Osteocyte (in vitro differentiated cells): ENCODE data around the gene NOXO1. TPM values are rescaled to one million over a fixed set of nuclear protein-coding genes. Genes with fewer than 3 reads are reported as not detected.
A peak's percentile ranks its signal among the peaks of the same experiment; 100 is the strongest.

Experiments used
- DNase-seq: peaks from one replicate; pipeline ENCODE4 v3.0.0; 2021; ENCODE audit warnings: mixed read lengths; ENCODE audit not compliant: unreplicated experiment; ENCODE audit errors: extremely low spot score
- H3K27ac Mint-ChIP-seq: one replicate; pipeline ENCODE4 v1.8.0; 2021; ENCODE audit warnings: mild to moderate bottlenecking, mixed read lengths; ENCODE audit not compliant: unreplicated experiment
- H3K27me3 Mint-ChIP-seq: one replicate; pipeline ENCODE4 v1.8.0; 2021; ENCODE audit warnings: mixed read lengths; ENCODE audit not compliant: unreplicated experiment
- H3K36me3 Mint-ChIP-seq: one replicate; pipeline ENCODE4 v1.8.0; 2021; ENCODE audit warnings: mixed read lengths; ENCODE audit not compliant: unreplicated experiment
- H3K4me1 Mint-ChIP-seq: one replicate; pipeline ENCODE4 v1.8.0; 2021; ENCODE audit warnings: mixed read lengths; ENCODE audit not compliant: unreplicated experiment
- H3K4me3 Mint-ChIP-seq: one replicate; pipeline ENCODE4 v1.8.0; 2021; ENCODE audit warnings: mild to moderate bottlenecking, moderate library complexity, mixed read lengths; ENCODE audit not compliant: unreplicated experiment
- H3K9me3 Mint-ChIP-seq: one replicate; pipeline ENCODE4 v1.8.0; 2021; ENCODE audit warnings: mixed read lengths; ENCODE audit not compliant: unreplicated experiment
- total RNA-seq: library from RNA; stranded (reverse); gene quantifications from 2 replicates; pipeline ENCODE4 v1.2.1, GENCODE V29; 2021
- TF ChIP-seq, protein P1 (sequence below): fragments of 200-600 bp; sonication (generic); IDR thresholded peaks from 2 replicates; pipeline ENCODE4 v1.5.0; 2021; ENCODE audit warnings: antibody characterized with exemption, mild to moderate bottlenecking, moderate library complexity

Gene NOXO1
- total RNA-seq, 1 donor from 2014 or later: 0.54 TPM

- peaks cover 10% of the 10 kb centered on the region for H3K27me3 Mint-ChIP-seq
Measured at GRCh38 chr16:1991135-1991551, 9.9 kb upstream of the NOXO1 start.

DNA sequence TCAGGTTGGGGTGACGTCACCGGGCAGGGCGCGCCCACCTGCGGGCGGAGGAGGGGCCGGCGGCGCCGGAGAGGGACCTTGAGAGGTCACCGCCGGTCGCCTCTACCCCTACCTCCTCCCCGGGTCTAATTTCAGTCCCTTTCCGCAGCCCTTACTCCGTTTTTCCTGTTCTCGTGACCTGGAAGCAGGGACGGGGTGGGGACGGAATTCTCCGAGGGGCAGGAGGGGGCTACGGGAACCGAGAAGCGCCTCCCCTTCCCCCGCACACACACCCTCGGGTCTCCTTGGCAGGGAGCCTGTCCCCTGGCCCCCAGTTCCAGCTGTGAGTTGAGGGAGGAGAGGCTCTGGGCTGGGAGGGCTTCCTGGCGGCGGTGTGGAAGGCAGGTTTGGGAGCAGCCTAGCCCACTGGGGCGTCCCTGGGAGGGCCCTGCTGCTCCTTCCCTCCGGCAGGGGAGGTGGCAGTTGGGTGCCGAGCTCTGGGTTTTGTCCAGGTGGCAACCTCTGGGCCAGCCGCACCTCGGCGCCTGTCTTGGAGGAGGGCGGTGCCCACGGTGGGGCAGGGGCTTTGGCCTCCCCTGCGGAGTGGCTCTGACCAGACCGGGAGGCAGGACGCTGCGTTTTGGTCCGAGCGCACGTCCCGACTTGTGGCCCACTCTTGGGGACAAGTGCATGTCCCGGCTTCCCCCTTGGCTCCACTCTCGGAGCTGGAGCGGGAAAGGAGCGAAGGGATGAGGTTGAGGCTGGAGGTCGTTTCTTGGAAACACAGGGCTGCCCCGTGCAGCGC lies 9.3 kb upstream of the NOXO1 start:
- DNase-seq: no peak
- Mint-ChIP-seq H3K27me3 (peaks cover 10% of the 10 kb centered on the region), H3K4me3 (peak overlapping the region; percentile 14), H3K36me3 (peaks cover 12% of the 10 kb centered on the region), H3K9me3 (no peaks in the 10 kb centered on the region), H3K27ac (no peak overlapping the region), H3K4me1 (peaks cover 6% of the 10 kb centered on the region)
- TF ChIP-seq, protein P1, sequence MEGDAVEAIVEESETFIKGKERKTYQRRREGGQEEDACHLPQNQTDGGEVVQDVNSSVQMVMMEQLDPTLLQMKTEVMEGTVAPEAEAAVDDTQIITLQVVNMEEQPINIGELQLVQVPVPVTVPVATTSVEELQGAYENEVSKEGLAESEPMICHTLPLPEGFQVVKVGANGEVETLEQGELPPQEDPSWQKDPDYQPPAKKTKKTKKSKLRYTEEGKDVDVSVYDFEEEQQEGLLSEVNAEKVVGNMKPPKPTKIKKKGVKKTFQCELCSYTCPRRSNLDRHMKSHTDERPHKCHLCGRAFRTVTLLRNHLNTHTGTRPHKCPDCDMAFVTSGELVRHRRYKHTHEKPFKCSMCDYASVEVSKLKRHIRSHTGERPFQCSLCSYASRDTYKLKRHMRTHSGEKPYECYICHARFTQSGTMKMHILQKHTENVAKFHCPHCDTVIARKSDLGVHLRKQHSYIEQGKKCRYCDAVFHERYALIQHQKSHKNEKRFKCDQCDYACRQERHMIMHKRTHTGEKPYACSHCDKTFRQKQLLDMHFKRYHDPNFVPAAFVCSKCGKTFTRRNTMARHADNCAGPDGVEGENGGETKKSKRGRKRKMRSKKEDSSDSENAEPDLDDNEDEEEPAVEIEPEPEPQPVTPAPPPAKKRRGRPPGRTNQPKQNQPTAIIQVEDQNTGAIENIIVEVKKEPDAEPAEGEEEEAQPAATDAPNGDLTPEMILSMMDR: no peak

More at GRCh38 chr16:1991135-1991551, 9.9 kb upstream of the NOXO1 start:
- H3K9me3 Mint-ChIP-seq: no peaks in the 10 kb centered on the region
- H3K27ac Mint-ChIP-seq: no peak overlapping the region
- no peak for DNase-seq
- H3K36me3 Mint-ChIP-seq: peaks cover 12% of the 10 kb centered on the region
- TF ChIP-seq, protein P1: no peak
- H3K4me3 Mint-ChIP-seq: no peak overlapping the region
- H3K4me1 Mint-ChIP-seq: peaks cover 6% of the 10 kb centered on the region

DNA sequence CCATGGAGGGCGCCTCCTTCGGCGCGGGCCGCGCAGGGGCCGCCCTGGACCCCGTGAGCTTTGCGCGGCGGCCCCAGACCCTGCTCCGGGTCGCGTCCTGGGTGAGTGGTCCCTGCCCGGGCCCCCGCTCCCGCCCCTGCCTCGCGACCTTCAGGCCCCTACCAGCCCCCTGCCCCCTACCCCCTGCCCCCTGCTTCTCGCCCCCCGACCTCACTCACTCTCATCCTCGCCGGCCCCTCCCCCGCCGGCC lies 8.8 kb upstream of the NOXO1 start:
- H3K36me3 Mint-ChIP-seq: peaks cover 9% of the 10 kb centered on the region
- H3K4me3 Mint-ChIP-seq: no peak overlapping the region
- TF ChIP-seq, protein P1: no peak
- no peak for DNase-seq
- no peak overlapping the region for H3K27ac Mint-ChIP-seq
- peaks cover 9% of the 10 kb centered on the region for H3K4me1 Mint-ChIP-seq
- peaks cover 10% of the 10 kb centered on the region for H3K27me3 Mint-ChIP-seq
- no peaks in the 10 kb centered on the region for H3K9me3 Mint-ChIP-seq

GRCh38 chr16:1989209-1990100 lies 8.2 kb upstream of the NOXO1 start, which contains the start of gene SYNGR3:
Gene SYNGR3 (plus strand): TSS chr16:1989970. CDS start chr16:1990103, 133 bp downstream.
- TF ChIP-seq, protein P1: no peak
- peaks cover 10% of the 10 kb centered on the region for H3K27me3 Mint-ChIP-seq
- no peaks in the 10 kb centered on the region for H3K9me3 Mint-ChIP-seq
- peaks cover 15% of the 10 kb centered on the region for H3K4me1 Mint-ChIP-seq
- no peak within 1 kb of the TSS for H3K27ac Mint-ChIP-seq
- peaks cover 9% of the 10 kb centered on the region for H3K36me3 Mint-ChIP-seq
- H3K4me3 Mint-ChIP-seq: peak within 1 kb of the TSS; percentile 14
- DNase-seq: no peak

- Mint-ChIP-seq H3K9me3 (no peaks in the 10 kb centered on the region), H3K4me1 (peaks cover 17% of the 10 kb centered on the region), H3K27ac (no peak overlapping the region), H3K27me3 (peaks cover 10% of the 10 kb centered on the region), H3K4me3 (no peak overlapping the region), H3K36me3 (peaks cover 9% of the 10 kb centered on the region)
- no peak for DNase-seq
- TF ChIP-seq, protein P1: no peak
Measured at GRCh38 chr16:1987198-1987597, 5.9 kb upstream of the NOXO1 start.
